Uterus (tissue), 4 donors: ENCODE results near the gene EIF2S1. TPM values are rescaled to one million over a fixed set of nuclear protein-coding genes. Genes with fewer than 3 reads are reported as not detected.

Experiments used
- DNase-seq, 2 donors: peaks; one replicate each; pipeline ENCODE4 v3.0.0-alpha.2; 2019 to 2020
- H3K27ac ChIP-seq, 2 donors: fragments of 200-600 bp; sonication (generic); 1 replicate in 1 of 2; 2 replicates in 1 of 2; pipeline ENCODE4 v1.5.1; 2016 to 2018
- H3K27me3 ChIP-seq, 2 donors: fragments of 200-600 bp; sonication (generic); one replicate each; pipeline ENCODE4 v1.5.1; 2018 to 2019; ENCODE audit warnings: control low read depth in 1 of 2
- H3K36me3 ChIP-seq, 2 donors: fragments of 200-600 bp; sonication (generic); one replicate each; pipeline ENCODE4 v1.5.1; 2019; ENCODE audit warnings: control low read depth in 1 of 2
- H3K4me1 ChIP-seq, 2 donors: fragments of 200-600 bp; sonication (generic); one replicate each; pipeline ENCODE4 v1.5.1; 2018 to 2019; ENCODE audit warnings: control low read depth in 1 of 2
- H3K4me3 ChIP-seq, 2 donors: fragments of 200-600 bp; sonication (generic); 1 replicate in 1 of 2; 2 replicates in 1 of 2; pipeline ENCODE4 v1.5.1; 2018 to 2019; ENCODE audit warnings: mild to moderate bottlenecking in 1 of 2
- H3K9me3 ChIP-seq, 2 donors: fragments of 200-600 bp; sonication (generic); one replicate each; pipeline ENCODE4 v1.5.1; 2019; ENCODE audit warnings: control low read depth in 1 of 2
- CTCF ChIP-seq, 4 experiments: fragments of 200-600 bp in 2 of 4; fragments of 450-650 bp in 2 of 4; sonication (generic) in 2 of 4; IDR thresholded peaks; one replicate each; pipeline ENCODE4 v1.5.1; 2016 to 2019; ENCODE audit warnings: antibody characterized with exemption in 4 of 4, mild to moderate bottlenecking in 2 of 4, moderate library complexity in 1 of 4
- POLR2A ChIP-seq, 2 donors: fragments of 450-650 bp; IDR thresholded peaks; one replicate each; pipeline ENCODE4 v1.6.1; 2016; ENCODE audit warnings: antibody characterized with exemption in 2 of 2, mild to moderate bottlenecking in 1 of 2, moderate library complexity in 1 of 2
- intact Hi-C: fragments of 100-400 bp; cut with DNase I; formaldehyde crosslinking; loops from one replicate; pipeline ENCODE4 v1.15.1; 2023; ENCODE audit warnings: low total_unique reads
- total RNA-seq, 4 donors: library from RNA; depleted of rRNA in 3 of 4; stranded (reverse); fragments of >200 nt in 3 of 4; gene quantifications; one replicate each; pipeline versions ENCODE4 v1.1.0 to v1.2.4, GENCODE V29; 2014 to 2023
- donor health status: DM: yes; HTN: yes; CAD: no.

Gene EIF2S1
- total RNA-seq, 4 donors from 2014 or later: 60.9 to 111 (median 85.7) TPM

DNA sequence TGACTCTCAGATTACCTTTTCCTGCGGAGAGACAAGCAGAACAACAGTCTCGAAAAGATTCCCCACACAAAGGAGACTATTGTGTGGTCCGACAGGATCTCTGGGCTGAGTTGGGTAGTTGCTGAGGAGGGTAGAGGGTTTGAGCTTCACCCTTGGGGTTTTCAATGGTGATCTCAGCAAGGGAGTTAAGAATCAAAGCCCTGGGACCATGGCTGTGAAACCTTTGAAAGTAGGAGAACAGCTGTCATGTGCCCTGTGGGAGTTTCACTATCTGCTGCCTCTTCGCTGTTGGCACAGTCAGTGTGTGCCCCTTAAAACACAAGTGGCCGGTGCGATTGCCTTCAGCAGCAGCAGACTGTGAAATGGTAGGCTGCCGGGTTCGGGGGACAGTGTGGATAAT, 66.0 kb downstream of the EIF2S1 start:
- Histone ChIP-seq H3K36me3 (no peaks in the 10 kb centered on the region), H3K4me3 (no peak overlapping the region), H3K9me3 (no peaks in the 10 kb centered on the region), H3K27ac (no peak overlapping the region), H3K4me1 (no peaks in the 10 kb centered on the region), H3K27me3 (no peaks in the 10 kb centered on the region)
- intact Hi-C loops: no loop called here
- DNase-seq: no peak
- TF ChIP-seq CTCF (IDR thresholded peaks at IDR 0.05): no peak
- TF ChIP-seq POLR2A (IDR thresholded peaks at IDR 0.05): no peak

DNA sequence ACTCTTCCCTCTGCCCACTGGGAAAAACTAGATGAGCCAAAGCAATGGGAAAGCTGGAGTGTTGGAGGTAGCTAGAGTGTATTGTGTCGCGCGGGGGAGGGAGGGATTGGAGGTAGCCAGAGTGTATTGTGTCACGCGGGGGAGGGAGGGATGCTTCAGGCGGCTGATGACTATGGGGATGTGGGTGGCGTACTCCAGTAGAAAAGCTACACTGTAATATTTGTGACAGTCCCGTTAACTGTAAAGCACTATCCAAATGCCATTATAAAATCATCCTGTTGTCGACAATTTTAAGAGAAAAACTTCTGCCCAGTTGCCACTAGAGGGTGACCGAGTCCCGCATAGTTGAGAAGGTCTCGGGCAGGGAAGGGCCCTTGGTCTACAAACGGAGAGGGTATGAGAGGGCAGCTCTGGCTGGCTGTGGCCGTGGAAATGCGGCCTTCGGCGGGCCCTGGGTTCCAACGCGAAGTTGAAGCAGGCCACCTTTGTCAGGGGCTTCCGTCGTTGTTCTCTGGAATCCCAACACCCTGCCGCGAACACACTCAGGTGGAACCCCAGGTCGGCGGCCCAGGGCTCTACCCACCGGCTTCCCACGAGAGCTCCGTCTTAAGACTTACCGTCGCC, 67.0 kb downstream of the EIF2S1 start:
- Histone ChIP-seq H3K9me3 (no peaks in the 10 kb centered on the region), H3K4me3 (no peak overlapping the region), H3K36me3 (no peaks in the 10 kb centered on the region), H3K4me1 (no peaks in the 10 kb centered on the region), H3K27me3 (no peaks in the 10 kb centered on the region), H3K27ac (no peak overlapping the region)
- peak; percentile 54 for DNase-seq
- intact Hi-C loops: no loop called here
- TF ChIP-seq POLR2A (IDR thresholded peaks at IDR 0.05): no peak
- peak; percentile 61 to 76 (median 66) for TF ChIP-seq CTCF (IDR thresholded peaks at IDR 0.05)

GRCh38 chr14:67428501-67429031, 68.4 kb downstream of the EIF2S1 start:
- no peaks in the 10 kb centered on the region for H3K36me3 ChIP-seq
- no peak overlapping the region for H3K4me3 ChIP-seq
- H3K4me1 ChIP-seq: no peaks in the 10 kb centered on the region
- H3K27me3 ChIP-seq: no peaks in the 10 kb centered on the region
- no peak for TF ChIP-seq CTCF (IDR thresholded peaks at IDR 0.05)
- TF ChIP-seq POLR2A (IDR thresholded peaks at IDR 0.05): no peak
- DNase-seq: no peak
- H3K27ac ChIP-seq: no peak overlapping the region
- intact Hi-C loops: no loop called here
- no peaks in the 10 kb centered on the region for H3K9me3 ChIP-seq

DNA sequence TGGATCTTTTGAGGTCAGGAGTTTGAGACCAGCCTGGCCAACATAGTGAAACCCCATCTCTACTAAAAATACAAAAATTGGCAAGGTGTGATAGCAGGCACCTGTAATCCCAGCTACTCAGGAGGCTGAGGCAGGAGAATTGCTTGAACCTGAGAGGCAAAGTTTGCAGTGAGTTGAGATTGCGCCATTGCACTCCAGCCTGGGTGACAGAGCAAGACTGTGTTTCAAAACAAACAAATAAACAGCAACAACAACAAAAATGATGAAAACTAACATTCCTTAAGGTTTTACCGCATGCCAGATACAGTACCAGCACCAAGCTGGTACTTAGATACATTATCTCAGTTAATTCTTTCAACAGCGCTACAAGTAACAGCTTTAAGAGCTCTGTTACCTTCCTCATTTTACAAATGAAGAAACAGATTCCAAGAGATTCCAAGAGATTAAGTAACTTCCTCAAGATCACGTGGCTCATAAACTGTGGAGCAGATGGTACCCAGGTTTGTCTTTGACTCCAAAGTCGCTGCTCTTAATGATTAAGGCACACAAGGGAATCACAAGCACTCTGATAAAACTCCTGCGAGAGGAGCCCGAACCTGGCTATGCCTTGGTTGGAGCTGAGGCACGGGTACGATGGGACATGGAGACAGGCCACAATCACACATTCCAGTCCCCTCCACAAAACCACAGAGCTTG, 69.5 kb downstream of the EIF2S1 start:
- intact Hi-C loops: no loop called here

More for the DNA sequence above, 69.5 kb downstream of the EIF2S1 start:
- no peaks in the 10 kb centered on the region for H3K27me3 ChIP-seq
- TF ChIP-seq POLR2A (IDR thresholded peaks at IDR 0.05) (no peak), CTCF (IDR thresholded peaks at IDR 0.05) (no peak)
- no peak overlapping the region for H3K27ac ChIP-seq
- no peak for DNase-seq
- H3K4me1 ChIP-seq: no peaks in the 10 kb centered on the region
- H3K36me3 ChIP-seq: no peaks in the 10 kb centered on the region
- H3K9me3 ChIP-seq: no peaks in the 10 kb centered on the region
- no peak overlapping the region for H3K4me3 ChIP-seq
